PC-3 (cell line): ENCODE measurements around the gene PACSIN1.

ENCODE experiments used
- CTCF ChIP-seq: fragments of 300-600 bp; sonication (generic); conservative IDR thresholded peaks from 2 replicates; pipeline ENCODE4 v1.5.1; 2017; ENCODE audit warnings: antibody characterized with exemption, low read depth, mild to moderate bottlenecking, low read length
- EZH2 ChIP-seq: fragments of 300-600 bp; sonication (generic); IDR thresholded peaks from one replicate; pipeline ENCODE4 v1.6.1; 2017; ENCODE audit warnings: antibody characterized with exemption, mild to moderate bottlenecking, low read length; ENCODE audit not compliant: unreplicated experiment
- EZH2phosphoT487 ChIP-seq: fragments of 300-600 bp; sonication (generic); IDR thresholded peaks from 2 replicates; pipeline ENCODE4 v1.6.1; 2018; ENCODE audit warnings: mild to moderate bottlenecking, antibody characterized with exemption, low read length, borderline replicate concordance

GRCh38 chr6:34516391-34517324 lies 50.8 kb downstream of the PACSIN1 start:
- TF ChIP-seq CTCF (no peak), EZH2 (no peak), EZH2phosphoT487 (no peak)
